Breast epithelium (tissue), 4 donors: ENCODE results near the gene TMEM74B. TPM values are rescaled to one million over a fixed set of nuclear protein-coding genes. Genes with fewer than 3 reads are reported as not detected.

Experiments
- DNase-seq, 2 donors: peaks; one replicate each; pipeline ENCODE4 v3.0.0-alpha.2; 2019; ENCODE audit warnings: low spot score in 2 of 2
- H3K27ac ChIP-seq, 2 donors: fragments of 200-600 bp; sonication (generic) in 1 of 2; one replicate each; pipeline ENCODE4 v1.5.1; 2016 to 2019; ENCODE audit warnings: mild to moderate bottlenecking in 1 of 2
- H3K27me3 ChIP-seq, 2 donors: fragments of 200-600 bp; sonication (generic) in 1 of 2; one replicate each; pipeline versions ENCODE4 v1.5.1 to v1.6.0; 2017 to 2019; ENCODE audit warnings: control low read depth in 1 of 2, mild to moderate bottlenecking in 1 of 2
- H3K36me3 ChIP-seq: fragments of 200-600 bp; one replicate; pipeline ENCODE4 v1.5.1; 2019
- H3K4me1 ChIP-seq, 2 donors: fragments of 200-600 bp; sonication (generic); one replicate each; pipeline ENCODE4 v1.5.1; 2016 to 2019; ENCODE audit warnings: control low read depth in 1 of 2
- H3K4me3 ChIP-seq, 3 donors: fragments of 200-600 bp; sonication (generic); 1 replicate in 2 of 3; 2 replicates in 1 of 3; pipeline ENCODE4 v1.5.1; 2016 to 2019; ENCODE audit warnings: mild to moderate bottlenecking in 3 of 3, moderate library complexity in 2 of 3
- H3K9me3 ChIP-seq, 2 donors: fragments of 200-600 bp; sonication (generic) in 1 of 2; one replicate each; pipeline ENCODE4 v1.5.1; 2016 to 2019; ENCODE audit warnings: control low read depth in 1 of 2
- POLR2A ChIP-seq: fragments of 450-650 bp; IDR thresholded peaks from one replicate; pipeline ENCODE4 v1.6.1; 2016; ENCODE audit warnings: antibody characterized with exemption, mild to moderate bottlenecking, moderate library complexity
- POLR2AphosphoS5 ChIP-seq, 3 donors: sonication (generic); formaldehyde crosslinking; IDR thresholded peaks; one replicate each; pipeline ENCODE4 v1.6.1; 2017; ENCODE audit warnings: antibody characterized with exemption in 3 of 3
- intact Hi-C: fragments of 100-400 bp; cut with DNase I; formaldehyde crosslinking; loops from one replicate; pipeline ENCODE4 v1.15.1; 2023; ENCODE audit warnings: low total_unique reads
- total RNA-seq, 3 donors: library from RNA; depleted of rRNA; stranded (reverse); fragments of >200 nt; gene quantifications; one replicate each; pipeline ENCODE4 v1.1.0, GENCODE V29; 2016
- TF ChIP-seq, protein P1 (sequence below), 3 donors: fragments of 450-650 bp; IDR thresholded peaks; one replicate each; pipeline ENCODE4 v1.5.1; 2016 to 2017; ENCODE audit warnings: antibody characterized with exemption in 3 of 3, mild to moderate bottlenecking in 3 of 3, moderate library complexity in 3 of 3

TMEM74B gene
- total RNA-seq, 3 donors from 2014 or later = 0.73 to 4.3 (median 1.1) TPM

GRCh38 chr20:1182106-1182505 lies 2.7 kb downstream of the TMEM74B start:
- Histone ChIP-seq H3K27me3 (peaks cover 4 to 28% of the 10 kb centered on the region in 2 donors), H3K4me1 (no peaks in the 10 kb centered on the region), H3K4me3 (no peak overlapping the region), H3K27ac (no peak overlapping the region), H3K36me3 (no peaks in the 10 kb centered on the region), H3K9me3 (no peaks in the 10 kb centered on the region)
- no peak for DNase-seq
- no peak for TF ChIP-seq POLR2A
- no peak for TF ChIP-seq POLR2AphosphoS5 (IDR thresholded peaks at IDR 0.05)
- TF ChIP-seq, protein P1, sequence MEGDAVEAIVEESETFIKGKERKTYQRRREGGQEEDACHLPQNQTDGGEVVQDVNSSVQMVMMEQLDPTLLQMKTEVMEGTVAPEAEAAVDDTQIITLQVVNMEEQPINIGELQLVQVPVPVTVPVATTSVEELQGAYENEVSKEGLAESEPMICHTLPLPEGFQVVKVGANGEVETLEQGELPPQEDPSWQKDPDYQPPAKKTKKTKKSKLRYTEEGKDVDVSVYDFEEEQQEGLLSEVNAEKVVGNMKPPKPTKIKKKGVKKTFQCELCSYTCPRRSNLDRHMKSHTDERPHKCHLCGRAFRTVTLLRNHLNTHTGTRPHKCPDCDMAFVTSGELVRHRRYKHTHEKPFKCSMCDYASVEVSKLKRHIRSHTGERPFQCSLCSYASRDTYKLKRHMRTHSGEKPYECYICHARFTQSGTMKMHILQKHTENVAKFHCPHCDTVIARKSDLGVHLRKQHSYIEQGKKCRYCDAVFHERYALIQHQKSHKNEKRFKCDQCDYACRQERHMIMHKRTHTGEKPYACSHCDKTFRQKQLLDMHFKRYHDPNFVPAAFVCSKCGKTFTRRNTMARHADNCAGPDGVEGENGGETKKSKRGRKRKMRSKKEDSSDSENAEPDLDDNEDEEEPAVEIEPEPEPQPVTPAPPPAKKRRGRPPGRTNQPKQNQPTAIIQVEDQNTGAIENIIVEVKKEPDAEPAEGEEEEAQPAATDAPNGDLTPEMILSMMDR (IDR thresholded peaks at IDR 0.05) = no peak
- intact Hi-C loops = no loop called here

DNA sequence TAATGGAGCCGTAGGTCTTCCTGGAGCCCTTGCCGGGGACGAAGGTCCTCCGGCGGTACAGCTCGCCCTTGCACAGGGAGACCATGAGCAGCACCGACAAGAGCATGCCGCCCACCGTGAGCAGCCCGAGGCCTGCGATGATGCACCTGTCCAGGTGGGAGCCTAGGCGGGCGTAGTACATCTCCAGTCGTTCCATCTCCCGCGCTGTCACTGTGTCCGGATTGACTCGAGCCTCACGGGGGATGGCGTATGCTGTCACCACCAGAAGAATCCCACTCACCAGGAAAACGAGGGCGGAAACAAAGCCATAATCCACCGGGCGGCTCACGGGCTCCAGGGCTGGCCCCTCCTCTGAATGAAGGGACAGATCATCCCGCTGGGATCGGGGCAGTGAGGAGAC lies 3.8 kb downstream of the TMEM74B start:
- H3K27me3 ChIP-seq = peaks cover 4 to 19% of the 10 kb centered on the region in 2 donors
- no peak for DNase-seq
- no peak for TF ChIP-seq POLR2A
- TF ChIP-seq, protein P1 (IDR thresholded peaks at IDR 0.05) = no peak
- no peak for TF ChIP-seq POLR2AphosphoS5 (IDR thresholded peaks at IDR 0.05)
- no peak overlapping the region for H3K4me3 ChIP-seq
- H3K9me3 ChIP-seq = no peaks in the 10 kb centered on the region
- intact Hi-C loops = no loop called here
- H3K4me1 ChIP-seq = no peaks in the 10 kb centered on the region
- H3K27ac ChIP-seq = no peak overlapping the region
- no peaks in the 10 kb centered on the region for H3K36me3 ChIP-seq

DNA sequence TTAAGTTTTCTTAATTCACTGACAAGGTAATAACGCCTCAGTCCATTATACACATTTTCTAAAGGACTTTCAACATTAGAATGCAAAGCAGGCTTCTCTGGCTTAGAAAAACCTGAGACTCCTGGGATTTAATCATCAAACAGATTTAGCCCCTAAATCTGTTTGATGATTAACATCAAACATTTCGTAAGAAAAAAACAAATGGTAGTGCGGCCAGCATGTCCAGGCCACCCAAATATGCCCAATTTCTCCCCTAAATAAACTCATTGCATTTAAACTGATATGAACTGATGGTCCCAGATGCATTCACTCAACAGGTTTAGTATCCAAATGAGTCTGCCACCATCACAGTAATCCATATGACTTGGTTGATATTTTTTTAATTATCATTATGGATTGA lies 6.2 kb downstream of the TMEM74B start:
- DNase-seq = no peak
- no peaks in the 10 kb centered on the region for H3K27me3 ChIP-seq
- no peaks in the 10 kb centered on the region for H3K4me1 ChIP-seq
- H3K4me3 ChIP-seq = no peak overlapping the region
- no peak overlapping the region for H3K27ac ChIP-seq
- no peaks in the 10 kb centered on the region for H3K9me3 ChIP-seq
- TF ChIP-seq POLR2AphosphoS5 (IDR thresholded peaks at IDR 0.05) = no peak
- TF ChIP-seq POLR2A = no peak
- TF ChIP-seq, protein P1 (IDR thresholded peaks at IDR 0.05) = no peak
- no peaks in the 10 kb centered on the region for H3K36me3 ChIP-seq
- intact Hi-C loops = no loop called here

DNA sequence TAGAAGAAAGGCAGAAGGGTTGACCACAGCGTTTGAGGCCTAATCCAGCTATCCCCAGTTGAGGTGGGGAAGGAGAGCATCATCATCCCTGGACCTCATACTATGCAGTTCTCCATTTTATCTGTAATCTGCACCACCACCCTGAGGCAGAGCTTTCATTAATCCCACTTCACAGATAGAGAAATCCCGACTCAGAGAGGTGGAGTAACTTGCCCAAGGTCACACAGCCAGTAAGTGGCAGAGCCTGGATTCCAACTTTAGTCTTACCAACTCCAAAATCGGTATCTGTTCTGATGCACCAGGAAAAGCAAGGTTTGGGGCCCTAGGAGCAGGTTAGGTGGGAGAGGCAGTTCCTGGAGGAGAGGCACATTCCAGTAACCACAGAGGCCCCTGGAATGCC lies 6.7 kb downstream of the TMEM74B start:
- H3K9me3 ChIP-seq = no peaks in the 10 kb centered on the region
- no peaks in the 10 kb centered on the region for H3K36me3 ChIP-seq
- H3K4me3 ChIP-seq = no peak overlapping the region
- no peak for DNase-seq
- TF ChIP-seq POLR2A (no peak), POLR2AphosphoS5 (IDR thresholded peaks at IDR 0.05) (no peak)
- TF ChIP-seq, protein P1 (IDR thresholded peaks at IDR 0.05) = no peak
- intact Hi-C loops = no loop called here
- H3K4me1 ChIP-seq = no peaks in the 10 kb centered on the region
- no peaks in the 10 kb centered on the region for H3K27me3 ChIP-seq
- no peak overlapping the region for H3K27ac ChIP-seq

GRCh38 chr20:1177680-1178079 lies 7.1 kb downstream of the TMEM74B start:
- TF ChIP-seq POLR2A = no peak
- TF ChIP-seq, protein P1 (IDR thresholded peaks at IDR 0.05) = no peak
- TF ChIP-seq POLR2AphosphoS5 (IDR thresholded peaks at IDR 0.05) = no peak
- Histone ChIP-seq H3K27me3 (no peaks in the 10 kb centered on the region), H3K4me3 (no peak overlapping the region), H3K4me1 (no peaks in the 10 kb centered on the region), H3K9me3 (no peaks in the 10 kb centered on the region), H3K27ac (no peak overlapping the region), H3K36me3 (no peaks in the 10 kb centered on the region)
- intact Hi-C loops = no loop called here
- DNase-seq = no peak
